Loucy (cell line): Measurements from ENCODE around the gene WLS.
"Not testable (repeated sequence)": the region's sequence is repeated elsewhere in the genome, so short reads cannot be mapped to it uniquely, and the experiment has no call there.

Experiments used
- H2AFZ ChIP-seq: fragments of 200-600 bp; sonication (generic); 2 replicates; pipeline ENCODE4 v1.6.0; 2016; ENCODE audit warnings: antibody characterized with exemption, mild to moderate bottlenecking, low read length, moderate library complexity
- H3F3A ChIP-seq: fragments of 200-600 bp; 2 replicates; pipeline ENCODE4 v1.6.0; 2016; ENCODE audit warnings: antibody characterized with exemption, low read depth, mild to moderate bottlenecking
- H3K27me3 ChIP-seq: fragments of 200-600 bp; sonication (generic); 2 replicates; pipeline ENCODE4 v1.6.1; 2014; ENCODE audit warnings: low read length, mild to moderate bottlenecking; ENCODE audit not compliant: insufficient read depth, poor library complexity, severe bottlenecking
- H3K36me3 ChIP-seq: fragments of 200-600 bp; sonication (generic); 2 replicates; pipeline ENCODE4 v1.6.1; 2016; ENCODE audit warnings: low read length; ENCODE audit not compliant: insufficient read depth
- H3K4me1 ChIP-seq: fragments of 200-600 bp; sonication (generic); 2 replicates; pipeline ENCODE4 v1.5.1; 2014; ENCODE audit warnings: low read length, mild to moderate bottlenecking; ENCODE audit not compliant: insufficient read depth, poor library complexity, severe bottlenecking
- H3K4me2 ChIP-seq: fragments of 200-600 bp; sonication (generic); 2 replicates; pipeline ENCODE4 v1.6.0; 2014; ENCODE audit warnings: antibody characterized with exemption, low read length, low read depth, mild to moderate bottlenecking; ENCODE audit not compliant: poor library complexity, severe bottlenecking
- H3K4me3 ChIP-seq: fragments of 200-600 bp; sonication (generic); 2 replicates; pipeline ENCODE4 v1.5.1; 2014; ENCODE audit warnings: low read length, mild to moderate bottlenecking, mixed read lengths; ENCODE audit not compliant: poor library complexity, severe bottlenecking
- H3K79me2 ChIP-seq: fragments of 200-600 bp; sonication (generic); 2 replicates; pipeline ENCODE4 v1.6.1; 2014; ENCODE audit warnings: low read length; ENCODE audit not compliant: insufficient read depth
- H3K9ac ChIP-seq: fragments of 200-600 bp; sonication (generic); 2 replicates; pipeline ENCODE4 v1.6.0; 2014; ENCODE audit warnings: mild to moderate bottlenecking, low read depth, low read length, moderate library complexity; ENCODE audit not compliant: poor library complexity, severe bottlenecking
- H3K9me2 ChIP-seq: fragments of 200-600 bp; sonication (generic); replicated peaks from 2 replicates; pipeline ENCODE4 v1.6.1; 2016; ENCODE audit warnings: low read depth, low read length, mixed read lengths
- H3K9me3 ChIP-seq: fragments of 200-600 bp; sonication (generic); 2 replicates; pipeline ENCODE4 v1.6.1; 2014; ENCODE audit warnings: mild to moderate bottlenecking, antibody characterized with exemption, low read length, low read depth; ENCODE audit not compliant: insufficient read depth
- H4K20me1 ChIP-seq: fragments of 200-600 bp; sonication (generic); 2 replicates; pipeline ENCODE4 v1.6.0; 2014; ENCODE audit warnings: antibody characterized with exemption, low read length, mild to moderate bottlenecking; ENCODE audit not compliant: insufficient read depth, poor library complexity, severe bottlenecking
- CTCF ChIP-seq: fragments of 200-600 bp; sonication (generic); conservative IDR thresholded peaks from 2 replicates; pipeline ENCODE4 v1.5.1; 2014; ENCODE audit warnings: mild to moderate bottlenecking, antibody characterized with exemption, low read length
- EZH2phosphoT487 ChIP-seq: fragments of 200-600 bp; IDR thresholded peaks from 2 replicates; pipeline ENCODE4 v1.6.1; 2018; ENCODE audit warnings: antibody characterized with exemption, mild to moderate bottlenecking, moderate library complexity, borderline replicate concordance

WLS gene

DNA sequence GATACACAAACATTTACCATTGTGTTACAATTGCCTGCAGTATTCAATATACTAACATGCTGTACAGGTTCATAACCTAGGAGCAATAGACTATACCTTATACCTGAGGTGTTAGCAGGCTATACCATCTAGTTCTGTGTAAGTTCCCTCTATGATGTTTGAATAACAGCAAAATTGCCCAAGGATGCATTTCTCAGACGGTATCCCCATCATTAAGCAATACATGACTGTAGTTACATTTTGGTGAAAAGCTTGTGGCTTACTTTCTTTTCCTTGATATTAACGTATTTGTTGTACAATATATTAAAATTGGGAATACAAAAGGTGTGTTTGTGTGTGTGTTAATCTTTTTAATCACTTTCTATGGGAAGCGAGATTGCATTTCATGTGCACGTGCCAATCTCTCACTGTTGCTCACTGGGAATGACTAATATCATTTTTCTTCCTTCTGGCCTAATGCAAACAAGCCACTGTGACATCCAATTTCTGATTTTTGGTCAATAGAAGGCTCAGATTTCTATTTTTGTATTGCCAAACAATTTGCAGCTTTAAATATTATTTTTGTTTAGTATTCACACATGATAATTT lies 36.7 kb upstream of the WLS start:
- Histone ChIP-seq H3K27me3 (no peaks in the 10 kb centered on the region), H3K4me2 (no peak overlapping the region), H3K4me1 (no peaks in the 10 kb centered on the region), H3K9me2 (no peaks in the 10 kb centered on the region), H2AFZ (no peak overlapping the region), H3K36me3 (no peaks in the 10 kb centered on the region), H3K79me2 (no peaks in the 10 kb centered on the region), H3K9ac (no peak overlapping the region), H4K20me1 (no peaks in the 10 kb centered on the region), H3K4me3 (no peak overlapping the region), H3K9me3 (no peaks in the 10 kb centered on the region), H3F3A (no peaks in the 10 kb centered on the region)
- TF ChIP-seq EZH2phosphoT487 (no peak), CTCF (no peak)

DNA sequence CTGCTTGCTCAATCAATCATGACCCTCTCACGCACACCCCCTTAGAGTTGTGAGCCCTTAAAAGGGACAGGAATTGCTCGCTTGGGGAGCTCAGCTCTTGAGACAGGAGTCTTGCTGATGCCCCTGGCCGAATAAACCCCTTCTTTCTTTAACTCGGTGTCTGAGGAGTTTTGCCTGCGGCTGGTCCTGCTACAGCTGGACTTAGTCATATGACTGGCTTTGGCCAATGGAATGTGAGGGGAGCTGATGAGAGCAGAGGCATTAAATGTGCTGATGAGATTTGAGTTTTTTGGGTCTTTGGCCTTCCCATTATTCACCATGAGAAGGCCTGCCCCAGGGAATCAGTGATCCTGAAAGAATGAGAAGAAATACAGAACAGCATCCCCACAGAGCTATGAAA lies 24.5 kb upstream of the WLS start:
- not testable (repeated sequence) for H3K9me3 ChIP-seq, H3K9ac ChIP-seq, H3K36me3 ChIP-seq

GRCh38 chr1:68255301-68255700 lies 23.0 kb upstream of the WLS start:
- Histone ChIP-seq H3K27me3 (no peaks in the 10 kb centered on the region), H3F3A (no peaks in the 10 kb centered on the region), H3K9me3 (no peaks in the 10 kb centered on the region), H3K9me2 (no peaks in the 10 kb centered on the region), H3K4me3 (no peak overlapping the region), H3K9ac (no peak overlapping the region), H3K79me2 (no peaks in the 10 kb centered on the region), H4K20me1 (no peaks in the 10 kb centered on the region), H3K36me3 (no peaks in the 10 kb centered on the region), H3K4me1 (no peaks in the 10 kb centered on the region), H2AFZ (no peak overlapping the region), H3K4me2 (no peak overlapping the region)
- TF ChIP-seq EZH2phosphoT487 (no peak), CTCF (no peak)

More for the DNA sequence above, 24.5 kb upstream of the WLS start:
- not testable (repeated sequence) for H3K4me1 ChIP-seq, H4K20me1 ChIP-seq, H3K9me2 ChIP-seq, H3K27me3 ChIP-seq, H3K79me2 ChIP-seq, H2AFZ ChIP-seq, H3F3A ChIP-seq, H3K4me3 ChIP-seq, H3K4me2 ChIP-seq

- no peak overlapping the region for H3K4me2 ChIP-seq
- no peak overlapping the region for H3K4me3 ChIP-seq
- H3K36me3 ChIP-seq = no peaks in the 10 kb centered on the region
- no peaks in the 10 kb centered on the region for H3K9me3 ChIP-seq
- H3K9me2 ChIP-seq = no peaks in the 10 kb centered on the region
- no peaks in the 10 kb centered on the region for H3K4me1 ChIP-seq
- H3K79me2 ChIP-seq = no peaks in the 10 kb centered on the region
- no peak overlapping the region for H3K9ac ChIP-seq
- no peaks in the 10 kb centered on the region for H3F3A ChIP-seq
- H2AFZ ChIP-seq = no peak overlapping the region
- no peaks in the 10 kb centered on the region for H4K20me1 ChIP-seq
- no peaks in the 10 kb centered on the region for H3K27me3 ChIP-seq
- TF ChIP-seq CTCF (no peak), EZH2phosphoT487 (no peak)
Observed at GRCh38 chr1:68254667-68255226, 22.4 kb upstream of the WLS start.
